AG10803 (cell line): ENCODE results near the gene PHLPP1.
A peak's percentile ranks its signal among the peaks of the same experiment; 100 is the strongest.
"Not testable (repeated sequence)": the region's sequence is repeated elsewhere in the genome, so short reads cannot be mapped to it uniquely, and the experiment has no call there.

ENCODE experiments used
- DNase-seq: peaks from one replicate; pipeline ENCODE4 v3.0.0; 2010; ENCODE audit warnings: low read depth
- H3K4me3 ChIP-seq: 2 replicates; pipeline ENCODE4 v1.5.1; 2011; ENCODE audit warnings: mild to moderate bottlenecking, low read length, control low read depth
- TF ChIP-seq, protein P1 (sequence below): conservative IDR thresholded peaks from 2 replicates; pipeline ENCODE4 v1.5.1; 2011; ENCODE audit warnings: mild to moderate bottlenecking, low read length, control low read depth, inconsistent platforms

Gene PHLPP1

DNA sequence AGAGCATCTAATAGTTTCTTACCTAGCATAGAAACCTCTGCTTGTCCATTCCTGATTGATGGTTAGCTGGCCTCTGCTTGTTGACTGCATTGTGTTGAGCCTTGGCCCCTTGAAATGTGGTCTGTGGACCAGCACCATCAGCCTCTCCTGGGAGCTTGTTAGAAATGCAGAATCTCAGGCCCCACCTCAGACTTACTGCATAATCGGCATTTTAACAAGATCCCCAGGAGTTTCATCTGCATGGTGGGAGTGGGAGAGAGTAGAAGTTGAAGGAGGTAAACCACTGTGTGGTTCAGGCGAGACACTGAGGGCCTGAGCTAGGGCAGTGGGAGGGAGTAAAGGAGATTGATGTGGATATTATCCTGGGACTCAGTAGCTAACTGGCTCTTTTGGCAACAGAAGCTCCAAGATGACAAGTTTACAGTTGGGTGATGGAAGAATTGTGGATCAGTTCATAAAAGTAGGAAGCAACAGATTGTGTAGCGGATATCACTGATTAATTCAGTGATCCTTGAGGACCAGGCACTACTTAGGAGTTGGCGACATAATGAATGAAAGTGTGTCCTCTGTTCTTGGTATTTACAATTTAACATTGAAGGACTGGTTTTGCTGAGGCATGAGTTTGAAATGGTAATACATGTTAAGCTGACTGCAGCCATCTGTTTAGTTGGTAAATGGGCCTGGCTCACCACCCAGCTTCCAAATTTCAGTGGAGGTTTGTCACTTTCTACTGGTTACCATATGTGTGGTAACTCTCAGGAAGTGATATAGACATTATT lies 20.9 kb downstream of the PHLPP1 start:
- H3K4me3 ChIP-seq: no peak overlapping the region
- TF ChIP-seq, protein P1, sequence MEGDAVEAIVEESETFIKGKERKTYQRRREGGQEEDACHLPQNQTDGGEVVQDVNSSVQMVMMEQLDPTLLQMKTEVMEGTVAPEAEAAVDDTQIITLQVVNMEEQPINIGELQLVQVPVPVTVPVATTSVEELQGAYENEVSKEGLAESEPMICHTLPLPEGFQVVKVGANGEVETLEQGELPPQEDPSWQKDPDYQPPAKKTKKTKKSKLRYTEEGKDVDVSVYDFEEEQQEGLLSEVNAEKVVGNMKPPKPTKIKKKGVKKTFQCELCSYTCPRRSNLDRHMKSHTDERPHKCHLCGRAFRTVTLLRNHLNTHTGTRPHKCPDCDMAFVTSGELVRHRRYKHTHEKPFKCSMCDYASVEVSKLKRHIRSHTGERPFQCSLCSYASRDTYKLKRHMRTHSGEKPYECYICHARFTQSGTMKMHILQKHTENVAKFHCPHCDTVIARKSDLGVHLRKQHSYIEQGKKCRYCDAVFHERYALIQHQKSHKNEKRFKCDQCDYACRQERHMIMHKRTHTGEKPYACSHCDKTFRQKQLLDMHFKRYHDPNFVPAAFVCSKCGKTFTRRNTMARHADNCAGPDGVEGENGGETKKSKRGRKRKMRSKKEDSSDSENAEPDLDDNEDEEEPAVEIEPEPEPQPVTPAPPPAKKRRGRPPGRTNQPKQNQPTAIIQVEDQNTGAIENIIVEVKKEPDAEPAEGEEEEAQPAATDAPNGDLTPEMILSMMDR: no peak
- DNase-seq: no peak

DNA sequence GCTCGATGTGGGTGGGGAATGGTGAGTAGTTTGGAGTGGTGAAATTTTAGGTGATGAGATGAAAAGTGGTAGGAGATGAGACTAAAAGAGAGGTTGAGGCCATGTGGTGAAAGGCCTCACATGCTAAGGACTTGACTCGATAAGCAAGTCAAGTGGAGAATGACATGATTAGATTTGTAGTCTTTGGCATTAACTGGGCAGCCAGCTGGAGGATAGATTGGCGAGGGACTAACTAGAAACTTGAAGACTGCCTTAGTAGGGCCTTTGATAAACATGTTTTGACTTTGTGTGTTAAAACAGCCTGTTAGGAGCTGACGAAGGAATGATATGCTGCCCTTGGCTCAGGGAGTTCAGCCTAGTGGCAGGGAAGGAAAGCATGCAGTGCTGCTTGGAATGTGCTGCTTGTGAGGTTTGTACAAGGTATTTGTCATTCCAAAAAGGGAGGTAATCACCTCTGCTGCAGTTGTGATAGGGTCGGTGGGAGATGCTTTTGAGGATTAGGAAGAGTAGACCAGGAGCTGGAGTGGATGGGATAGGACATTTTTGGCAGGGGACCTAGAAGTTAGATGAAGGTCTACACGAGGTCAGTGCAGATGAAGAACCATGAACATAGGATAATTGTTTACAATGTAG lies 22.0 kb downstream of the PHLPP1 start:
- TF ChIP-seq, protein P1: no peak
- DNase-seq: no peak
- H3K4me3 ChIP-seq: no peak overlapping the region

DNA sequence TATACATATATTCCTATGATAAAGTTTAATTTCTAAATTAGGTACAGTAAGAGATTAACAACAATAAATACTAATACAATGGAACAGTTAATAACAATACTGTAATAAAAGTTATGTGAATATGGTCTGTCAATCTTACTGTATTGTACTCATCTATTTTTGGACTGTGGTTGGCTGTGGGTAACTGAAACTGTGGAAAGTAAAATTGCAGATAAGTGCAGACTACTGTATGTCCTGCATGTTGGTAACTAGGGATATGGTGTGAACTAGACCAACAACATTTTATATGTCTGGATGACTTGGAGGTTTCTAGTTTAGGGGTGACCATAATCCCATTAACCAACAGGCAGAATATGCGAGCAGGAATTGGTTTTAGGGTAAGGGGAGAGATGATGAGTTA lies 23.3 kb downstream of the PHLPP1 start:
- H3K4me3 ChIP-seq: no peak overlapping the region
- no peak for DNase-seq
- TF ChIP-seq, protein P1: no peak

DNA sequence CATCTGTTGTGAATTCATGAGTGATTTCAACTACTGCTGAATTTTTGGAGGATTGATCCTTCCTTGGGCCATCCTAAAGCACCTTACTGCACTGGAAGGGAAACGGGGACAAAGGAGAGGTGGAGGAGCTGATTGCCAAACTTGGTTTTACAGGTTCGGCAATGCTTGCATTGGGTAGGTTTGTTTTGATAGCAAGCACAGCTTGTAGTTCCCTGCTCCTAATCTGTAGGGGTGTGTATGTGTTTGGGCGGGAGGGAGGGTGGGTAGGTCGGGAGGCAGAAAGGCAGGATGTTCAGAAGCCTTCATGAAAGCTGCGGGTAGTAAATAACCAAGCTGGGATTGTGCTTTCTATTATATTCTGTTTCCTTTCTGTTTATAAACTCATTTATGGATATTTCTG lies 24.6 kb downstream of the PHLPP1 start:
- no peak for DNase-seq
- TF ChIP-seq, protein P1: no peak
- no peak overlapping the region for H3K4me3 ChIP-seq

DNA sequence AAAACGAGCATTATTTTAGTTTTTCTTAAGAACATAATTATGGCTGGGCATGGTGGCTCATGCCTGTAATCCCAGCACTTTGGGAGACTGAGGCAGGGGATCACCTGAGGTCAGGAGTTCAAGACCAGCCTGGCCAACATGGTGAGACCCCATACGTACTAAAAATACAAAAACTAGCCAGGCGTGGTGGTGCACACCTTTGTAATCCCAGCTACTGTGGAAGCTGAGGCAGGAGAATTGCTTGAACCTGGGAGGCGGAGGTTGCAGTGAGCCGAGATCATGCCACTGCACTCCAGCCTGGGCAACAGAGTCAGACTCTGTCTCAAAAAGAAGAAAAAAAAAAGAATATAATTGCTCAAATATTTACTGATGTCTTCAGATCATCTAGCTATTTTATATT lies 25.3 kb downstream of the PHLPP1 start:
- not testable (repeated sequence) for H3K4me3 ChIP-seq, DNase-seq

DNA sequence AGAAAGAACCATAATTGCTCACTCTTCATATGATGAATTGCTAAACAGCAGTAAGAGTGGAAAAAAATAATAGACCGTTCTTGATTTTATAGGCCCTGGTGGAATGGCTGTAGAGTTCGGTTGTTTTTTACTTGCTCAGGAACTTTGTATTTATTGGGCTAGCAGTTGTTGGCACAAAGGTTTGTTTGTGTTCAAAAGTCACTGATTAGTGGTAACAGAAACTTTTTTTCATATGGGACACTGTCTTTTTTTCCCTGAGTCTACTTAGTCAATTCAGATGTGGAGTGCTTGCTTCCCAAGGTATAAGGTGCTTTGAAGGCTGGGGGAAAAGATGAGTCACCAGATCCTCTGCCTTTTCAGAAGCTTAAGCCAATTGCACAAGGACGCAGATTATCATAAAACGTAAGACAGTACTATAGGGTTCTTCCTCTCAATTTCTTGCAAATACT lies 25.8 kb downstream of the PHLPP1 start:
- TF ChIP-seq, protein P1: no peak
- no peak overlapping the region for H3K4me3 ChIP-seq
- peak; percentile 13 for DNase-seq

DNA sequence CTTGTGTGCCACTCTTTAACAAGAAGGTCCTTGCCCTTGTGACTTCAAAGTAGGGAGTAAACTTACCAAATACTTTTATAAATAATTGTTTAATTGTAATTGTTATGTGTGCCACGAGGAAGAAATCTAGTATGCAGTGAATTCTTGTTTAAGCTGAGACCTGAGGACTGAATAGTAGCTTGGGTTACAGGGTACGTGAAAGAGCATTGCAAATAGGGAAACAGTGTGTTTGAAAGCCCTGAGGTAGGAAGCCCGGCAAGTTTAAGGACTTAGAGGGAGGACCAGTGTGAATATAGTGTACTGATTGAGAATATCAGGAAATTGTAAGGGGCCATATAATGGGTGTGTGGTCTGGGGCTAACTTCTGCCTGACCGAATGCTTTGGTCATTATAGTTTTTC lies 26.2 kb downstream of the PHLPP1 start:
- DNase-seq: no peak
- TF ChIP-seq, protein P1: no peak
- no peak overlapping the region for H3K4me3 ChIP-seq
